HEK293 (cell line): Measurements from ENCODE around the gene OR10H3.
"Not testable (repeated sequence)": the region's sequence is repeated elsewhere in the genome, so short reads cannot be mapped to it uniquely, and the experiment has no call there.

ENCODE experiments used
- CTCF ChIA-PET: fragments of 350-600 bp; formaldehyde crosslinking; extraction: SDS; loops from one replicate; lab custom pipeline; 2021; ENCODE audit warnings: antibody characterized with exemption; lab: Yijun Ruan, JAX
- POLR2A ChIA-PET: fragments of 300-600 bp; formaldehyde crosslinking; extraction: SDS; loops from one replicate; lab custom pipeline; 2020; ENCODE audit warnings: antibody characterized with exemption, inconsistent platforms; lab: Yijun Ruan, JAX
- H3K27ac ChIP-seq: fragments of 200-500 bp; sonication (Bioruptor generic); 2 replicates; pipeline ENCODE4 v1.5.1; 2014; ENCODE audit warnings: low read depth, low read length, control low read depth, inconsistent platforms; ENCODE audit errors: extremely low read depth
- H3K36me3 ChIP-seq, 2 experiments: fragments of 200-500 bp in 1 of 2; sonication (Bioruptor generic) in 1 of 2; 1 replicate in 1 of 2; 2 replicates in 1 of 2; pipeline ENCODE4 v1.5.1; 2014 to 2017; ENCODE audit warnings: inconsistent platforms in 2 of 2, low read length in 2 of 2; ENCODE audit not compliant: control insufficient read depth in 2 of 2, insufficient read depth in 1 of 2
- H3K4me1 ChIP-seq: fragments of 200-500 bp; sonication (Bioruptor generic); 2 replicates; pipeline ENCODE4 v1.5.1; 2014; ENCODE audit warnings: mild to moderate bottlenecking, low read length, inconsistent platforms; ENCODE audit not compliant: control insufficient read depth, insufficient read depth
- H3K4me3 ChIP-seq: 2 replicates; pipeline ENCODE4 v1.5.1; 2011; ENCODE audit warnings: low read depth, mild to moderate bottlenecking, control low read depth, low read length, moderate library complexity
- H3K9me3 ChIP-seq: fragments of 200-500 bp; sonication (Bioruptor generic); 2 replicates; pipeline ENCODE4 v1.5.1; 2014; ENCODE audit warnings: low read depth, low read length, inconsistent platforms; ENCODE audit not compliant: control insufficient read depth, insufficient read depth
- GFI1B ChIP-seq: fragments of 450-650 bp; formaldehyde crosslinking; IDR thresholded peaks from 2 replicates; pipeline ENCODE4 v1.5.1; 2016; ENCODE audit warnings: missing biosample characterization, missing genetic modification characterization
- HOXD13 ChIP-seq: sonication (generic); formaldehyde crosslinking; IDR thresholded peaks from 2 replicates; pipeline ENCODE4 v1.8.0; 2022; ENCODE audit warnings: missing genetic modification reagents, borderline replicate concordance
- IKZF3 ChIP-seq: fragments of 450-650 bp; IDR thresholded peaks from 2 replicates; pipeline ENCODE4 v1.5.0; 2018; ENCODE audit warnings: missing biosample characterization, mild to moderate bottlenecking, missing genetic modification characterization, moderate library complexity
- SALL2 ChIP-seq: fragments of 450-650 bp; formaldehyde crosslinking; IDR thresholded peaks from 2 replicates; pipeline ENCODE4 v1.5.0; 2017; ENCODE audit warnings: missing biosample characterization, mild to moderate bottlenecking, missing genetic modification characterization, borderline replicate concordance
- TRIM28 ChIP-seq: IDR thresholded peaks from 2 replicates; pipeline ENCODE4 v1.6.1; 2011; ENCODE audit warnings: low read length, control low read depth, borderline replicate concordance
- ZBTB49 ChIP-seq: fragments of 450-650 bp; formaldehyde crosslinking; IDR thresholded peaks from 2 replicates; pipeline ENCODE4 v1.5.1; 2016; ENCODE audit warnings: missing biosample characterization, missing genetic modification characterization, low read depth
- ZFP37 ChIP-seq: fragments of 450-650 bp; formaldehyde crosslinking; IDR thresholded peaks from 2 replicates; pipeline ENCODE4 v1.5.1; 2016; ENCODE audit warnings: missing biosample characterization, missing genetic modification characterization
- ZNF112 ChIP-seq: fragments of 450-650 bp; formaldehyde crosslinking; IDR thresholded peaks from 2 replicates; pipeline ENCODE4 v1.5.0; 2017; ENCODE audit warnings: missing biosample characterization, missing genetic modification characterization
- ZNF169 ChIP-seq: fragments of 450-650 bp; formaldehyde crosslinking; IDR thresholded peaks from 2 replicates; pipeline ENCODE4 v1.5.1; 2016; ENCODE audit warnings: missing biosample characterization, missing genetic modification characterization
- ZNF280C ChIP-seq: fragments of 450-650 bp; formaldehyde crosslinking; IDR thresholded peaks from 2 replicates; pipeline ENCODE4 v1.5.1; 2016; ENCODE audit warnings: missing biosample characterization, missing genetic modification characterization
- ZNF510 ChIP-seq: fragments of 450-650 bp; formaldehyde crosslinking; IDR thresholded peaks from 2 replicates; pipeline ENCODE4 v1.5.1; 2018; ENCODE audit warnings: mild to moderate bottlenecking, missing genetic modification characterization, missing biosample characterization; ENCODE audit not compliant: insufficient replicate concordance
- ZNF513 ChIP-seq: fragments of 450-650 bp; IDR thresholded peaks from 2 replicates; pipeline ENCODE4 v1.5.1; 2018; ENCODE audit warnings: missing biosample characterization, missing genetic modification characterization
- ZNF514 ChIP-seq: fragments of 450-650 bp; formaldehyde crosslinking; IDR thresholded peaks from 2 replicates; pipeline ENCODE4 v1.5.1; 2016; ENCODE audit warnings: missing biosample characterization, missing genetic modification characterization
- ZNF555 ChIP-seq: fragments of 450-650 bp; formaldehyde crosslinking; conservative IDR thresholded peaks from 2 replicates; pipeline ENCODE4 v1.5.1; 2017; ENCODE audit warnings: missing biosample characterization, mild to moderate bottlenecking, missing genetic modification characterization, inconsistent platforms
- ZNF571 ChIP-seq: fragments of 450-650 bp; formaldehyde crosslinking; IDR thresholded peaks from 2 replicates; pipeline ENCODE4 v1.5.0; 2017; ENCODE audit warnings: missing biosample characterization, missing genetic modification characterization
- ZNF585B ChIP-seq: fragments of 450-650 bp; formaldehyde crosslinking; IDR thresholded peaks from 2 replicates; pipeline ENCODE4 v1.5.1; 2016; ENCODE audit warnings: missing biosample characterization, missing genetic modification characterization
- ZNF624 ChIP-seq: fragments of 450-650 bp; formaldehyde crosslinking; IDR thresholded peaks from 2 replicates; pipeline ENCODE4 v1.5.1; 2017; ENCODE audit warnings: missing biosample characterization, missing genetic modification characterization

Gene OR10H3

GRCh38 chr19:15781661-15782060, 43.9 kb downstream of the OR10H3 start:
- TF ChIP-seq IKZF3 (tag by site-specific recombination): no peak
- TF ChIP-seq ZNF555: no peak
- H3K27ac ChIP-seq: no peak overlapping the region
- no peaks in the 10 kb centered on the region for H3K9me3 ChIP-seq
- ChIA-PET CTCF (no interaction called here), POLR2A (no interaction called here)
- H3K4me3 ChIP-seq: no peak overlapping the region
- no peaks in the 10 kb centered on the region for H3K4me1 ChIP-seq
- no peaks in the 10 kb centered on the region for H3K36me3 ChIP-seq

- TF ChIP-seq ZBTB49 (tag by site-specific recombination) (no peak), ZNF510 (tag by site-specific recombination) (no peak), GFI1B (tag by site-specific recombination) (no peak), ZNF513 (tag by site-specific recombination) (no peak), ZNF624 (tag by site-specific recombination) (no peak), ZNF514 (tag by site-specific recombination) (no peak), ZNF169 (tag by site-specific recombination) (no peak), SALL2 (tag by site-specific recombination) (no peak), ZNF585B (no peak), HOXD13 (CRISPR knock-in tag) (no peak), ZNF571 (tag by site-specific recombination) (no peak), ZNF112 (no peak), TRIM28 (no peak), ZNF280C (tag by site-specific recombination) (no peak), ZFP37 (no peak)
- Histone ChIP-seq H3K36me3 (no peaks in the 10 kb centered on the region), H3K4me3 (no peak overlapping the region), H3K4me1 (no peaks in the 10 kb centered on the region), H3K9me3 (no peaks in the 10 kb centered on the region), H3K27ac (no peak overlapping the region)
- CTCF ChIA-PET: no interaction called here
- POLR2A ChIA-PET: no interaction called here
Observed at GRCh38 chr19:15782211-15782610, 44.4 kb downstream of the OR10H3 start.

- H3K9me3 ChIP-seq, CTCF ChIA-PET, H3K27ac ChIP-seq, H3K4me3 ChIP-seq, POLR2A ChIA-PET, H3K4me1 ChIP-seq, H3K36me3 ChIP-seq: not testable (repeated sequence)
Observed at GRCh38 chr19:15782896-15783295, 45.1 kb downstream of the OR10H3 start.
